ENCODE results near the gene IL4I1.

DNA sequence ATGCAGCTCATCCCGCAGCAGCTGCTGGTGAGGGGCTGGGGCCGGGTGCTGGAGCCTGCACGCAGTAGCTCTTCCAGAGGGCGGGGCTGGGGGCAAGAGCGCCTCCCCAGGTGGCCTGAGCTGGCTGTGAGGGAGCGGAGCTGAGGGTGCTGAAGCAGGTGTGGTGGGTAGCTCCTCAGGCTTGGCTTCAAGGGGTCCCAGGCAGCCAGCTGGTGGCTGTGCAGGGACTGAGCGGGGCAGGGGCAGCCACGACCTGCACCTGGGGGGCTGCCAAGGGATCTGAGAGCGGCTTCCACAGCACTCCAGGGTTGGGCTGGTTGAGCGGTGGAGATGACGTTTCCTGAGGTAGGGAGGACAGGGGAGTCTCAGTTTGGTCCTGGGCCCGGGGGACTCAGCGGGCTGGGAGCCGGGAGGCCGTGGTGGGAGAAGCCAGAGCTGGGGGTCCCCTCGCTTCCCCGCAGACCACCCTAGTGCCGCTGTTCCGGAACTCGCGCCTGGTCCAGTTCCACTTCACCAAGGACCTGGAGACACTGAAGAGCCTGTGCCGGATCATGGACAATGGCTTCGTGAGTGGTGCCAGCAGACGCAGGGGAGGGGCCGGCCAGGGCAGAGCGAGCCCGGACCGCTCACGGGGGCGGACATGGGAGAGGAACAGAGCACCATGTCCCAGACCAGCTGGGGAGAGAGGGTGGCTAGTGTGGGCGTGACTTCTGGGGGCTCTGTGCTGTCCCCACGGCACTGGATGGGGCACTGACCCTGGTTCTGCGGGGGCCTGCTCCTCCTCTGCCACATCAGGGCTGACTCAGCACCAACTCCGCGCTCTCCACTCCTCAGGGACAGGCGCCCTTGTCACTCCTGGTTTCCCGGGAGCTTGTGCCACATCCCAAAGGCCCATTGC, 38.4 kb downstream of the IL4I1 start:
- no peak for TF ChIP-seq POLR2A (IDR thresholded peaks at IDR 0.05; ENCODE audit: extremely low read depth, insufficient read length)
- TF ChIP-seq, protein P1, sequence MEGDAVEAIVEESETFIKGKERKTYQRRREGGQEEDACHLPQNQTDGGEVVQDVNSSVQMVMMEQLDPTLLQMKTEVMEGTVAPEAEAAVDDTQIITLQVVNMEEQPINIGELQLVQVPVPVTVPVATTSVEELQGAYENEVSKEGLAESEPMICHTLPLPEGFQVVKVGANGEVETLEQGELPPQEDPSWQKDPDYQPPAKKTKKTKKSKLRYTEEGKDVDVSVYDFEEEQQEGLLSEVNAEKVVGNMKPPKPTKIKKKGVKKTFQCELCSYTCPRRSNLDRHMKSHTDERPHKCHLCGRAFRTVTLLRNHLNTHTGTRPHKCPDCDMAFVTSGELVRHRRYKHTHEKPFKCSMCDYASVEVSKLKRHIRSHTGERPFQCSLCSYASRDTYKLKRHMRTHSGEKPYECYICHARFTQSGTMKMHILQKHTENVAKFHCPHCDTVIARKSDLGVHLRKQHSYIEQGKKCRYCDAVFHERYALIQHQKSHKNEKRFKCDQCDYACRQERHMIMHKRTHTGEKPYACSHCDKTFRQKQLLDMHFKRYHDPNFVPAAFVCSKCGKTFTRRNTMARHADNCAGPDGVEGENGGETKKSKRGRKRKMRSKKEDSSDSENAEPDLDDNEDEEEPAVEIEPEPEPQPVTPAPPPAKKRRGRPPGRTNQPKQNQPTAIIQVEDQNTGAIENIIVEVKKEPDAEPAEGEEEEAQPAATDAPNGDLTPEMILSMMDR (IDR thresholded peaks at IDR 0.05; ENCODE audit: low read depth, low read length) = no peak
- TF ChIP-seq MAX (IDR thresholded peaks at IDR 0.05; ENCODE audit: low read depth, low read length) = no peak
- TF ChIP-seq MYC (IDR thresholded peaks at IDR 0.05; ENCODE audit: low read depth, low read length) = no peak

Measured in NB4 (cell line).